AG10803 (cell line): ENCODE data around the gene EDEM3.
"Not testable (repeated sequence)": the region's sequence is repeated elsewhere in the genome, so short reads cannot be mapped to it uniquely, and the experiment has no call there.

ENCODE experiments used
- DNase-seq: peaks from one replicate; pipeline ENCODE4 v3.0.0; 2010; ENCODE audit warnings: low read depth
- H3K4me3 ChIP-seq: 2 replicates; pipeline ENCODE4 v1.5.1; 2011; ENCODE audit warnings: mild to moderate bottlenecking, low read length, control low read depth
- CTCF ChIP-seq: conservative IDR thresholded peaks from 2 replicates; pipeline ENCODE4 v1.5.1; 2011; ENCODE audit warnings: mild to moderate bottlenecking, low read length, control low read depth, inconsistent platforms

Gene EDEM3

DNA sequence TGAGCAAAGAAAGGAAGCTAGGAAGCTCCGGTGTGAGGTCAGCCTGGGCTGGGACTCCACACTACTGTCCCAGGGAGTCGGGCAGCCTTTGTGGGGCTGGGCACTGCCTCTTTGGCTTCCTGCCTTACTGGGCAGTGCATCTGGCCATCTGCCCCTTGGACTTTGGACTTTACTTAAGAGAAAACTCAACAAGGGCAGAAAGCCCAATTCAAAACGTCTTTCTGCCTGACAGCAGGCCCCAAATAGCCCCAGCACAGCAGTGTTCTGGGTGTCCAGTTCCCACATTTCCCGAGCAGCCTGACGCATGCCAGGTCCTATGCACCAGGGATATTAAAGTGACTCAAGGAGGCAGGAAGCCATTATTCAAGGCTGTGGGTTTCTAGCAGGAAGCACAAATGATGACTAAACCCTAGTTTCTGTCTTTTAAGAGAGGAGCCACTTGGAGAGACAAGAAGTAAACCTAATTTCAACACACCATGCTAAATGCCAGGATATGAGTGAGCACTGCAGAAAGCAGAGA, 37.9 kb upstream of the EDEM3 start:
- peak; percentile 99 for DNase-seq
- no peak overlapping the region for H3K4me3 ChIP-seq
- TF ChIP-seq CTCF, result no peak

DNA sequence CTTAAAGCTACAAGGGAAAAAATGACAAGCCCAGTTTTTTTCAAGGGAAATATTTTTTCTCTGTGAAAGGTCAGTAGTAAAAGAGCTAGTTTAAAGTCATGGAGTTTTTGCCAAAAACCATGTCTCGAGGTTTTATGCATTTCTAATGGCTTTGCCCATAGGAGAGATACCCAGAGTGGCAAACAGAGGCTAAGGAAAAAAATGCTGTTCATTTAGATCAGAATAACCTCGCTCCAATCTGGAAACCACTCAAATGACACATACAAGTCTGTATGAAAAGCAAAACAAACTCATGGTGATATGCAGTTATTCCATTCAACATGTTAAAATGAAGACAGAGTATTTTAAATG, 36.9 kb upstream of the EDEM3 start:
- TF ChIP-seq CTCF, result no peak
- H3K4me3 ChIP-seq, result no peak overlapping the region
- peak; percentile 63 for DNase-seq

DNA sequence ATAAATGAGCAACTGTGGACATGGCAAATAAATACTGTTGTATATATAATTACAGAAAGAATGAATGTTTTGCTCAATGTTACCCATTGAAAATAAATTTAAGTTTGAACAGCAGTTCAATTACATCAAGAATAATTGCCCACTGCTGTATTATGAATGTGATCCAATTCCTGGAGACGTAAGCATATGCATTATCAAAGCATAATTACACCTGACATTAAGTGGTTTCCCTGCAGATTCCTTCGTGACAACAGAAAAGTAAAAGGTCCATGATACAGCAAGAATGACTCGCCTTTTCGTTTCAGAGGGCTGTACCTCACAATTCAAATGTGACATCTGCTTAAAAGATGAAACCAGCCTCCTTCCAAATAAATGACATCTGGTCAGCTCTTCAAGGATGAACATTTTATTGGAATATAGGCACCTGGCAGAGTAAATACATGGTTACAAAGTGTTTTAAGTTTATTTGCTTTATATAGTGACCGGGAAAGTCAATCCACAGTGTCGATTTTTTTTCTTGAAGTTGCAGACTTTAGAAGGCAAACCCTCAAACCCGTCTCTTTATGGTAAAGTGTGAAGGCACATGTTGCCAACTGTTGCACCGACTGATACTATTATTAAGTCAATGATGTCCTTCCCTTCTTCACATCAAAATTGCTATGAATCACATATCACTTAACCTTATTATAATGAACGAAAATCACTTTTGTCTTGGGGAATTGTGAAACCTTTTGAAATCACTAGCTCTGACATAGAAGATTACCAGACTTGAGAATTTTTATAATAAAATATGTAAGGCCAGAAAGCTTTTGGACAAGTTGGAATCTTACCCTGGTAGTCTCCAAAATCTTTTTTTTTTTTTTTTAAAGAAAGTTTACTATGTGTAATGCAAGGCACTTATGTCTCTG, 36.2 kb upstream of the EDEM3 start:
- peak; percentile 33 for DNase-seq
- TF ChIP-seq CTCF, result no peak
- H3K4me3 ChIP-seq, result no peak overlapping the region

- peak; percentile 71 for DNase-seq
- H3K4me3 ChIP-seq, result no peak overlapping the region
- TF ChIP-seq CTCF, result peak; percentile 2
Measured at GRCh38 chr1:184789884-184790283, 35.2 kb upstream of the EDEM3 start.

- no peak for TF ChIP-seq CTCF
- H3K4me3 ChIP-seq, result no peak overlapping the region
Measured at GRCh38 chr1:184788970-184789369, 34.3 kb upstream of the EDEM3 start.

DNA sequence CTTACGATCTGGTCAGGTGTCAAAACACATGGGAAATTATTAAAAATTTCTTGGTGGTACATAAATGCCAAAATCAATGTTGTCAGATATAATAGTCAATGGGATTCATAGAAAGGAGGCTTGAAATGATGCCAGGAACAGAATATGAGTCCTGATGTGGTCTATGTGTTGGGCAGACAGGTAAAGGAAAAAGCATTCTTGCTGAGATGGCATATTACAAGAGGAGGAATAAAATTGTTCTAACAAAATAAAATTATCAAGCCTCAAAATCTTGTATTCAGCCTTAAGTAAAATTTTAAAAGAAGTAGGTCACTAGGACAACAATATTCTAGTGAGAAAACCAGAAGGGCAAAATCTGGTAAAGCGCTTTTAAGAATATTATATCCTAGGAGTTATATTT, 30.9 kb upstream of the EDEM3 start:
- DNase-seq, result no peak
- H3K4me3 ChIP-seq, result no peak overlapping the region
- TF ChIP-seq CTCF, result no peak

More at GRCh38 chr1:184788970-184789369, 34.3 kb upstream of the EDEM3 start:
- no peak for DNase-seq

DNA sequence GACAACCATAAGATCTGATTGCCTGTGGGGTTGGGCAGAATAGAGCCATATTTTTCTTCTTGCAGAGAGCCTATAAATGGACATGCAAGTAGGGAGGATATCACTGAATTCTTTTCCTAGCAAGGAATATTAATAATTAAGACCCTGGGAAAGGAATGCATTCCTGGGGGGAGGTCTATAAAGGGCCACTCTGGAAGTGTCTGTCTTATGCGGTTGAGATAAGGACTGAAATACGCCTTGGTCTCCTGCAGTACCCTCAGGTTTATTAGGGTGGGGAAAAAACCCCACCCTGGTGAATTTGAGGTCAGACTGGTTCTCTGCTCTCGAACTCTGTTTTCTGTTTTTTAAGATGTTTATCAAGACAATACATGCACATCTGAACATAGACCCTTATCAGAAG, 29.1 kb upstream of the EDEM3 start:
- DNase-seq, H3K4me3 ChIP-seq: not testable (repeated sequence)
